Uterus (tissue), 2 donors: Measurements from ENCODE around the gene DKC1.

Experiments used
- POLR2A ChIP-seq, 2 donors: fragments of 450-650 bp; IDR thresholded peaks; one replicate each; pipeline ENCODE4 v1.6.1; 2016; ENCODE audit warnings: antibody characterized with exemption in 2 of 2, mild to moderate bottlenecking in 1 of 2, moderate library complexity in 1 of 2
- TF ChIP-seq, protein P1 (sequence below), 4 experiments: fragments of 200-600 bp in 2 of 4; fragments of 450-650 bp in 2 of 4; sonication (generic) in 2 of 4; IDR thresholded peaks; one replicate each; pipeline ENCODE4 v1.5.1; 2016 to 2019; ENCODE audit warnings: antibody characterized with exemption in 4 of 4, mild to moderate bottlenecking in 2 of 4, moderate library complexity in 1 of 4

DNA sequence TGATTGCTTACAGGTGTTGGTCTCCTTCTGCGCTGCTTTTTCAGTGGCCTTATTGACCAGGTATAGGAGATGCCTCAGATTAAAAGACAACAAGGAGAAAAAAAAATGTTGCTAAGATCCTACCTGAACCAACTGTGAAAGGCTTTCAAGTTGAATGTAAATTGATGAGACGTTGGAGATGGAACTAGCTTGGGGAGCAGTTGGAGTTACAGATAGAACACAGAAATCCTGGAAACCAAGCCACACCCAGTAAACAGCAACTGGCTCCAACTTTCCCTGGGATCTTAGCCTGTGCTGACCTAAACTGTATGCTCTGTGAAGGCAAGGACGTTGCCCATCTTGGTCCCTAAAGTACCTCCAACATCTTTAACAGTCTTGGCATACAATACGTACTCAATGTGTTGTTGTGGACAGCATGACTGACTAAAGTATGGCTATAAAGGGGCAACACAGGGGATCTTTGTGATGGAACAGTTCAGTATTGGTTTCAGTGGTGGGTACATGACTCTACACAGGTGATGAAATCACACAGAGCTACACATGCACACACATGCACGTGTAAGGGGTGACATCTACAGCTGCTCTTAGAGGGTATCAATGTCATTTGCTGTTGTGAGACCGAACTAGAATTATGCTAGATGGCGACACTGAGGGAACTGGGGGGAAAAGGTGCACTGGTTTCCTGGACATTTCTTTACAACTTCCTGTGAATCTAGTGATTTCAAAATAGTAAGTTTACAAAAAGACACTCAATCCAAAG, 34.1 kb upstream of the DKC1 start:
- TF ChIP-seq, protein P1, sequence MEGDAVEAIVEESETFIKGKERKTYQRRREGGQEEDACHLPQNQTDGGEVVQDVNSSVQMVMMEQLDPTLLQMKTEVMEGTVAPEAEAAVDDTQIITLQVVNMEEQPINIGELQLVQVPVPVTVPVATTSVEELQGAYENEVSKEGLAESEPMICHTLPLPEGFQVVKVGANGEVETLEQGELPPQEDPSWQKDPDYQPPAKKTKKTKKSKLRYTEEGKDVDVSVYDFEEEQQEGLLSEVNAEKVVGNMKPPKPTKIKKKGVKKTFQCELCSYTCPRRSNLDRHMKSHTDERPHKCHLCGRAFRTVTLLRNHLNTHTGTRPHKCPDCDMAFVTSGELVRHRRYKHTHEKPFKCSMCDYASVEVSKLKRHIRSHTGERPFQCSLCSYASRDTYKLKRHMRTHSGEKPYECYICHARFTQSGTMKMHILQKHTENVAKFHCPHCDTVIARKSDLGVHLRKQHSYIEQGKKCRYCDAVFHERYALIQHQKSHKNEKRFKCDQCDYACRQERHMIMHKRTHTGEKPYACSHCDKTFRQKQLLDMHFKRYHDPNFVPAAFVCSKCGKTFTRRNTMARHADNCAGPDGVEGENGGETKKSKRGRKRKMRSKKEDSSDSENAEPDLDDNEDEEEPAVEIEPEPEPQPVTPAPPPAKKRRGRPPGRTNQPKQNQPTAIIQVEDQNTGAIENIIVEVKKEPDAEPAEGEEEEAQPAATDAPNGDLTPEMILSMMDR (IDR thresholded peaks at IDR 0.05): no peak
- no peak for TF ChIP-seq POLR2A (IDR thresholded peaks at IDR 0.05)
